GM18909 (cell line): ENCODE data around the gene PLCB2.

Experiments used
- ATAC-seq: cut with Tn5 transposase; IDR thresholded peaks from one replicate; pipeline ENCODE4 v1.9.1; 2021; ENCODE audit warnings: mild to moderate bottlenecking; ENCODE audit not compliant: unreplicated experiment, poor library complexity

PLCB2 gene

DNA sequence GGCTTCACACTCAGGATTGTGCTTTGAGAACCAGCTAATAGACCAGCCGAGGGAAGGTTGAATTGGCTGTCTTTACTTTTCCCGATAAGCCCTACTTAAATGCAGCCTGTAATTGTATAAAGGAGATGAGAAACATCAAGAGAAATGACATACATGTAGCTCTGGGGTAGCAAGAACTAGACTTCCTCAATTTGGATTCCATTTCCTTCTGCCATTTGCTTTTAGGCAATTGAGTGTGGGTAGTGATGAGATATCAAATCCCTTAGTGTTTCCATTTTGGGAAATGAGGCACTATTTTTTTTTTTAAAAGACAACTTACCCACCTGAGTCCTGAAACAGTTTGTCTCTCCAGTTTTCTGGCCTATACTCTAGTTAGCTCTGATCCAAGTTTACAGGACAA, 18.0 kb upstream of the PLCB2 start:
- ATAC-seq, result no peak

DNA sequence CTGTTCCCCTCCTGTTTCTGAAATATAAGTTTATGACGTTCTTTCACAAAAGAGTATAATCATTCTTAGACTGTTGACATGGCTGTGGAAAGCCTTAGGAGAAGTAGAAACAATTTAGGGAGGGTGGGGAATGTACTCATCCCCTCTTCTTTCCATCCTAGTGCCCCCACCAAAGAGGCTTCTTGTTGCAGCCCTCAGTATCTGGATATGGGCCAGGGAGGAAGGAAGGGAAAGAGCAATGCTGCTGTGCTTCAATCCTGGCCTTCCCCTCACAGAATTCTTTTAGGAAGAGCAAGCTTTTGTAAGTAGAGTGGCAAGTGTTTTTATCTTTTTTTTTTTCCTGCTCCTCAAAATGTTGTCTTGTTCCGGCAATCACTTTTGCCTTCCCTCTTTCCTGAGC, 17.5 kb upstream of the PLCB2 start:
- ATAC-seq, result no peak

DNA sequence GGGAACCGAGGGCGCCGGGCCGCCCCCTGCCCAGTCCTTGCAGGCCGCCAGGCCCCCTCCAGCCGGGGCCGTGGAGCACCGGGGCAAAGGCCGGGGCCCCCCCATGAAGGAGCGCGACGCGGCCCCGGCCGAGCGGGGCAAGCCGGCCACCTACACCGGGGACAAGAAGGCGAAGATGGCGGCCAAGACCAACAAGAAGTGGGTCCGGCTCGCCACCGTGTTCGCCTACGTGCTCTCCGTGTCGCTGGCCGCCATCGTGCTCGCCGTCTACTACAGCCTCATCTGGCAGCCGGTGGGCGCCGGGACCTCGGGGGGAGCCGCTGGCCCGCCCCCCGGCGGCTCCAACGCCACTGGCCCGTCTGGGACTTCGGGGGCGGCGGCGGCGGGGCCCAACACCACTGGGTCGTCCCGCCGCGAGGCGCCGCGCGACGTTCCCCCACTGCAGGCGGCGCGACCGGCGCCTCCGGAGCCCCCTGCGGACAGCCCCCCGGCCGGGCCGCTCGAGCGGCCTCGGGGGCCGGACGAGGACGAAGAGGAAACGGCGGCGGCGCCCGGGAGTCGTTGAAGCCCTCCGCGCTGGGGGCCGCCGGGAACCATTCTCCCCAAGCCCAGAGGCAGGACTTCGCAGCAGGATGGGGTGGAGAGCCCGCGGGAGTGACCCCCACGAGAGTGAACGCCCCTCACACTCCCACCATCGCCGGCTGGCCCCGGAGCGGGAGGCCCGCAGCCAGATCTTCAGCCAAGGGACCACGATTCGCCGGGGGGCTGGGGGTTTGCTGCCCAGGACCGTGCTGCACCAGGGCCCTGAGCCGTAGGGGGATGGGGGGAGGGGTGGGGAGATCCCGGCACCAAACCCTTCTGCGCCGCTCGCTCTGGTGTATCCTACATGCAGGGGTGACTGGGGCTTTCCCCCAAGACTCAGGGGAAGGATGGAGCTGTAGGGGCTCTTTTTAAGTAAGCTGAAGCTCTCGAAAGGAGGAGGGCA, 16.5 kb upstream of the PLCB2 start:
- peak; percentile 9 for ATAC-seq

DNA sequence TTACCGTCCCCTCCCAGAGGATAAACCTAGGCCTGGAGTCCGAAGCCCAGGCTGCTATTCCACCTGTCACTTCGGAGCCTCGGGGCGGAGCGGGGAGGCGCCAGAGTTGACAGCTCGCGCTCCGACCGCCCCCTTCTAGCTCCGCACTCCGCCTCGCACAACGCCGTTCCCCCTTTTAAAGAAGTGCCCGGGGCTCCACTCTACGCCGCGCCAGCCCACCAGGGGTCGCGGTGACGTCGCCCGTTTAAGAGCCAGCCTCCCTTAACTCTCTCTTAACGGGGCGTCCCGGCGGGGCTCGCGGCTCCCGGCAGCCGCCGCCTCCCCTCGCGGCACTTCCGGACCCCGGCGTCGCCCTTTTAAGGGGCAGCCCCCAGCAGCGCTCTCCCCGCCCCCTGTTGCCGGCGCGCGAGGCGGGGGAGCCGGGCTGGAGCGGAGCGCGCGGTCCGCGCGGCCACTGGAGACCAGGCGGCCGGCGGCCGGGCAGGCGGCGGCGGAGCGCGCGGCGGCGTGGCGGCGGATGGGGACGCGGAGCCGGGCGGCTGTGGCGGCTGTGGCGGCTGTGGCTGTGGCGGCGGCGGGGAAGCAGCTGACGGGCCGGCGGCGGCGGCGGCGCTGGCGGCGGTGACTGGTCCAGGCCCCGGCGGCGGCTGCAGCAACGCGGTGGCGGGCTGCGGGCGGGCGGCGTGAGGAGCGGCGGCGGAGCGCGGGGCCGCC, 15.7 kb upstream of the PLCB2 start, which contains the start of gene INAFM2:
INAFM2 (plus strand) TSS at position 454 of the 714 bp plus-strand sequence. CDS start 364 bp downstream, outside the sequence.
- ATAC-seq, result peak; percentile 89

DNA sequence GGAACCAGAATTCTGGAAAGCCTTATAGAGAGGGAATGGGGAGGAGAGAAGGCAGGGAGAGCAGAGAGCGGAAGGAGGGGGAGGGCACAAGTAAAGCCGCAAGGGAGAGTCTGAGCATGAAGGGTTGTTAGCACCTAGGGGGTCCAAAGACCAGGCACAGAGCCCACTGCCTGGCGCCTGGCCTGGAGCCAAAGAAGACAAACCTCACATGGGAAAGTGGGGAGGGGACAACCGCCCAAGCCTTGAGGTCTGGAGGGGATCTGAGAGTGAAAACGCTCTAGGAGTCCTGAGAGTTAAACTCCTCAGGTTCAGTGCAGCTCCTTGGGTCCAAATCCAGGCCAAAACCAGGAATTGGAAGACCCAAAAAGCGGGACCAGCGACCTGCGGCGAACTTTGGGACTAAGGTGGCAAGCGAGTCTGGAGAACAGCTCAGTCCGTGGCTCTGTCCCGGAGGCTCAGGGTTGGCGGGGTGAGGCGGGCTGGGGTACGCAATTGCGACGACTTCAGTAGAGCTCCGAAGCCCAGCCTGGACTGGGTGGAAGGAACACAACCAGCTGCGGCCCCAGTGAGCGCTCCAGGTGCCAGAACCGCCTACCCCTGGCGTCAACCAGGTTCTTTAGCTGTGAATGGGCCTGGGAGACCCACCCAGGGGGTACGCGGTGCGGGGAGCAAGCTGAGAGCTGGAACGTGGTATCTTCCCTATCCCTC, 14.9 kb upstream of the PLCB2 start:
- no peak for ATAC-seq

DNA sequence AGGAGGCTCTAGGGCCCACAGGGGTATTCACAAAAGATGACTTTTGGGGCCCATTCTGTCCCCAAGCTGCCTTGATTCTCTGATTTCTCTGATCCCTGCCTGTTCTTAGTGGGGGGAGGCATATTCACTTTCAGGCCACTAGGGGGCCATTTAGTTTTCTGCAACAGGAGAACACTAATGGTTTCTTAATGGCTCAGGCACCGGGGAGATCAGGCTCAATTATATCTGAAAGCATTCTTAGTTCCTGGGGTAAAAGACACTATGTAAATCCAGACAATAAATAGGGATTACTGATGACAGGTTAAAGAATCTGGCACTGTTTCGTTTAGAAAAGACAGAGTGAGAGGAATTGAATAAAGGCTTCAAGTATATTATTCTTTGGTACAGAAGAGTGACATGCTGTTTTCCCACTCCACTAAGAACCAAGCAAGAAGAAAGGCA, 13.2 kb upstream of the PLCB2 start:
- ATAC-seq, result no peak

DNA sequence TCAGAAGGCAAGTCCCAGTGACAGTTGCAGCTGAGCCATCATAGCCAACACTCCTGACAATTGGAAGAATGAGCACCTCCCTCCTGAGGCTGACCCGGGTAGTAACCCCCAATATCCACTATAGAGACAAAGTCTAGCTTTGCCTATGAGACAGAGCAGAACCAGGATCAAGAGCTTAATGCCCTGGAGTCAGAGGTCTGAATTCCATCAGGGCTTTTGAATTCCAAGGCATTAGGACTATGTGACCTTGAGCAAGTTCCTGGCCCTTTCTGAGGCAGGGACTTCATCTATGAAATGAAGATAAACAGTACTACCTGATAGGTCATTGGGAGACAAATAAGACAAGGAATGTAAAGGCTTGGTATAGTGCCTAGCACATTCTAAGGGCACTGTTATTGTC, 12.7 kb upstream of the PLCB2 start:
- ATAC-seq, result no peak

DNA sequence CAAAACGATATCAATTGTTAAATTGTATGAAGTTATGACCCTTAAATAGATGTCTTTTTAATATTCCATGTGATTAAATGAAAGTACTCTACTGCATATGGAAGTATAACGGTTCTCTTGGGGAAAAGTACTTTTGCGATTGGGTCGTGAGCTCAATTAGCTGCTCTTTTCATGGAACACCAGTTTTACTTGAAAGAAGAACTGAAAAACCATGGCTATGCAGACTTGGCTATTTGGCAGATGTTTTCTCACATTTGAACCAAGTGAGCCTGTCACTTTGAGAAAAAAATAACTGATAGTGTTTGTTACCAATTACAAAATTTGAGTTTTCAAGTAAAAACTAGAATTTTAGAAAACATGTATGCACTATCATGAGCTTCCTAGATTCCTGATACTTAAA, 9.8 kb upstream of the PLCB2 start:
- no peak for ATAC-seq

DNA sequence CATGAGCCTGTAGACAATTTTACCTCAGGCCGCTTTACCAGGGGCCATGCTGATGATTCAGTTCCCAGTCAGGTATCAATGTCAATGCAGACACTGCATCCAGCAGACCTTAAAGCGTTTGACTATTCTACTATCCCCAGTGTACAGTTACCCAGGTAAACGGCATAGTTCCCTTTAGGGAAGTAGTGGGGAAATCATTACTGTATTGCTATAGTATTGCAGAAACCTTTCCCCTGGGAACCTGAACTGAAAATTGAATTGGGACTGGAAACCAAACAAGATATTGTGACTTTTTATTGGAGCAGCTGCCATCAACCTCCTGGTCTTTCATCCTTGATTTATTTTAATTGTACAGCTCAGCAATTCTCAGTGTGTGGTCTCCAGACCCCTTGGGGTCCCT, 9.2 kb upstream of the PLCB2 start:
- no peak for ATAC-seq

DNA sequence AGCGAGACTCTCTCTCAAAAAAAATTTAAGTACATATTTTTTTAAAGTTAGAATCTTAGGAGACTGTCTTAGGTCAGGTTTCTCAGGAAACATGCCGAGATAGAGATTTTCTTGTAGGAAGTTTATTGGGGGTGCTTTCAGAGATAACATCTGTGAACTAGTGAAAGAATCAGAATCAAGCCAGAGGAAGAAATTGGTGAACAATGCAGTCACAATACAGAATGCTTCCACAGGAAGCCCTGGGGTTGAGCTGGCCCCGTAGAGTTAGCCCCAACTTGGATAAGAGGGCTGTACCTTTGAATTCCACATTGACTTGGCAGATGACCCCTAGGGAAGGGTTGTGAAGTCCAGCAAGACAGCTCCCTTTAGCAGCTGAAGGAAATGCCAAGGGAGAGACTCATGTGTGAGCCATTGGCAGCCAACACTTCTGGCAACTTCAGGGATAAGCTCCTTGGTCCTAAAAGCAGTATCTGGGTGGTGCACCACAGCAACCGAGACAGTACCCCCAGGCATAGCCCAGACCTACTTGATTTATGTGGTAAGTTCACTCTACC, 7.1 kb upstream of the PLCB2 start:
- ATAC-seq, result no peak

DNA sequence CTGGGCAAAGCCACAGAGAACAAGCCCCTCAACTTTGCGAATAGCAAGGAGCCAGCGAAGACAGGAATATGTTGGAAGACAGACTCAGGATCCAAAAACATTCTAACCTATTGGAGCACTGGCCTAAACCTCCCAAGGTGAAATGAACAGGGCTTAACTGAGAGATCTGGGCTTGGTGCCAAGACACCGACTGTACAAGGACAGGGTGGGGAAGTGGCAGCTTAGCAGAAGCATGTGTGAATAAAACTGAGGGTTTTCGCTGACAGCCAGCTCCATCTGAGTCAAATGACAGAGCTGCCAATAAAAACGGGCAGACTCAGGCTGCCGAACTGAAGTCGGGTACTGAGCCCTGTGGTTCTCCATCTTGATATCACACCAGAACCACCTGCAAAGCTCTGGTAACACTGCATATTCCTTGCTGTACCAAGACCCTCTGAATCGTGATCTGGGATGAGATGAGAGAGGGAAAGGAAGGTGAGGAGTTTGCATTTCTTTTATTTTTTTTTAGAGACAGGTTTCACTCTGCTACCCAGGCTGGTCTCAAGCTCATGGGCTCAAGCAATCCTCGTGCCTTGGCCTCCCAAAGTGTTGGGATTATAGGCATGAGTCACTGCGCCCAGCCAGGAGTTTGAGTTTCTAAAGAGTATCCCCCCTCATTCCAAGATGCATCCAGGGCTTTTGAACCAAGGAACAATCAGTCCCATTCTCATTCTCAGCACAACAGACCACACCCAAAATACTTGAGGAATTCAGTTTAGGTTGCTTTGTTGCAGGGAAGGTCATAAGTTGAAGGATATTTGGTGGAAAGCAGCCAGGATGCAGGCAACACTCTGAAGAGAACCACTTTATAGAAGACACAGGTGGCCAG, 6.0 kb upstream of the PLCB2 start:
- no peak for ATAC-seq

DNA sequence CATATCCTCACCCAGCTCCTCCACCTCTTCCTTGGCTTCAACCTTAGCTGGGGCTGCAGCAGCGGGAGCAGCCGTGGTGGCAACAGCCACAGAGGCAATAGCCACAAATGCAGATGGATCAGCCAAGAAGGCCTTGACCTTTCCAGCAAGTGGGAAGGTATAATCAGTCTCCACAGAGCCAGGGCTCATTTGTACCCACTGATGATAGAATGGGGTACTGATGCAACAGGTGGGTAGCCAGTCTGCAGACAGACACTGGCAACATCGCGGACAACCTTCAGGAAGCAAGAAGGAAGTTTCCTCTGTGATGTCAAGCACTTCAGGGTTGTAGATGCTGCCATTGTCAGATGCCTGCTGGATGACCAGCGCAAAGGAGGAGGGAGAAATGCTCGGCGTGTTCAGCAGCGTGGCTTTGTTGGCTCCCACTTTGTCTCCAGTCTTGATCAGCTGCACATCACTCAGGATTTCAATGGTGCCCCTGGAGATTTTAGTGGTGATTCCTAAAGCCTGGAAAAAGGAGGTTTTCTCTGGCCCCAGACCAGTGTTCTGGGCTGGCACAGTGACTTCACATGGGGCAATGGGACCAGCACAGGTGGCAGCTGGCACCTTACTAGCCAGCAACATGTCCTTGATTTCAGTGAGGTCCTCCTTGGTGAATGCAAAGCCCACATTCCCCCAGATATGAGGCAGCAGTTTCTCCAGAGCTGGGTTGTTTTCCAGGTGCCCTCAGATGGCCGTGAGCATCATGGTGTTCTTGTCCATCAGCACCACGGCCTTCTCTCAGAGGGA, 4.8 kb upstream of the PLCB2 start:
- ATAC-seq, result no peak

DNA sequence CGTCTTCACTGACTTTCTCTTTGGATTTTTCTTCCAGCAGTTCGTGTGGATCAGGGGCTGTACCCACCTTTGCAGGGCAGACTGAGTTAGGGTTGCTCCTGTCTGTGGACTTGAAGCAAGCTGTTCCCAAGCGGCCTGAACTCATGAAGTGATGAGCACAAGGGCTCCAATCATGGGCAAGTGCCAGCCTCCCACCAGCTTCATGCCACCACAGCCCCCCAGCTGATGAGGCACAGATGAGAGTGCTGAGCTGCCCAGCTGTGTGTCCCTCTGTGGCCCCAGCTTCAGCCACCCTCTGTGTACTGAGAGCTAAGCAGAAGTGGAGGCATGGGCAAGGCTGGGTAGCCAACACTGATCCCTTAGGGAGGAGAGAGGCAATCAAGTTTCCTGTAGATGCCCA, 3.3 kb upstream of the PLCB2 start:
- no peak for ATAC-seq

DNA sequence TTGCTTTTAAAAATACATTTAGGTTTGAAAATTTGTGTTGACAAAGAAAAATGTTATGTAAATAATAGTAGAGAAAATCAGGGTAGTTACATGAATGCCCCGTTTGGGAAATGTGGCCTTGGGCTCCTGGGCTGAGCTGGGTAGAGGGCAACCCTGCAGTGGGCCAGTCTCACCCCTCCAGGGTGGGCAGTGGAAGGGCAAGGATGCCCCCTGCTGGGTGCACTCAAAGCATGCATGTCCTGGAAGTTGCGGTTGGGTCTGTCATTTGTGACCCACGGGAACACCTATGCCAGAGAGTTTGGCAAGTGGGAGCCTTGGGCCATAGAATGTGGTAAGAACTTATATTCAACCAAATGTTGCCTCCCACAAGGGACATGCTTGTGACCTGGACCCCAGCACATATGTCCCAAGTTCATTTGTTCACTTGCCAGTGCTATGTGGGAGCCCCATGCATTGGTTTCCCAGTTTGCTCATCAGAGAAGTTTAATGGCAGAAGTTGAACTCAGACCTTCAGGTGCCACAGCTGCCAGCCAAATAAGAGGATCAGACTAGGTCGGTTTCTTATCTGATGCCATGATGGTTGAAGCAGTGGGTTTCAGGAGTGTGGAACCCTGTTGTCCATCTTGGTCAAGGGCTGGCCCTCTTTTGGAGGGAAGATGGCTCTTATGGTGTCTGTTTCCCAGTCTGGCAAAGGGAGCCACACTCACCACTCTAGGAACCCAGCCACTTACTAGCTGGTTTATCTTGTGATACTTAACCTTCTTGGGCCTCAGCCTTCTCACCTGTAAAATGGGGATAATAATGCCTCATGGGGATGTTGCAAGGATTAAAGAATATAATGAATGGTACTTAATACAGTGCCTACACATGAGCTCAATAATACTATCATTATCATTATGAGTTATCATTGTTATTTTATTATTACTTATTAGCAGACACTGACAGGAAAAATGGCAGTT, 2.5 kb upstream of the PLCB2 start:
- ATAC-seq, result no peak

DNA sequence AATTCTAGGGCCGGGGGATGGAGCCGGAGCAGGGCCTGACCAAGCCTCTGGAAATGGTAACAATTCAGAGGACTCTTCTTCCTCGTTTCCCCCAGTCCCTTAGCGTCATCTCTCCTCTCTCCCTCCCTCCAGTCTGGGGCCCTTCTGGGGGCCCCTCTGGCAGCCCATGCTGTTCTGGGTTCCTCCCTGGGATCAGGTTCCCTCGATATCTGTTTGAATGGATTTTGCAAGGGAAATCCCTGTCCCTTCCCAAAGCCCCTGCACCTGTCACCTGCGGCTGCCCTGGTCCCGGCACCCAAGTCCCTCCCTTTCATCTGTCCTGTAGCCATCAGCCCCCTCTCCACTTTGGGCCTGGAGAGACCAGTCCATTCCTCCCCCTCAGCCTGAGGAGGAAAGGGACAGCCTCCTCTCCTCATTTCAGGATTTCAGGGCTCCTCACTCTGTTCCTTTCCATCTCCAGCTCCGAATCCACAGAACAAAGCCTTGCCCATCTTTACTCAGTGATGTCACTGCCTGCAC, 1.7 kb upstream of the PLCB2 start:
- ATAC-seq, result no peak

DNA sequence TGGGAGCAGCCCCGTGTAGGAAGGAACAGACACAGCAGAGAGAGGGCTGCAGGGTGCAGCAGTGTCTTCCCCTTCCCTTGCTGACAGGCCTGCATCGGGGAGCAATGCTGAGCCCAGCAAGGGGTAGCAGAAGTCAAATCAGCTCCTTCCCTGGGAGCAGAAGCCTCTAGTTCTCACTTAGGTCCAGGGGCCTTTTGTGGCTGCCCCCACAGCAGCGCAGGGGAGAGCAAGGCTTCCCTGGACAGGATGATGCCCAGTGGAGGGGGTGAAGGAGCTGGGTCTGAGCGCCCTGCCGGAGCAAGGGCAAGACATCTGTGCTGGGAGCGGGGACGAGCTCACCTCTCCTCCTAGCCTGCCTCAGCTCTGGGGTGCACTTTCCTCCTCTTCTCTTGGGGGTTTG, 827 bp downstream of the PLCB2 start:
- no peak for ATAC-seq

DNA sequence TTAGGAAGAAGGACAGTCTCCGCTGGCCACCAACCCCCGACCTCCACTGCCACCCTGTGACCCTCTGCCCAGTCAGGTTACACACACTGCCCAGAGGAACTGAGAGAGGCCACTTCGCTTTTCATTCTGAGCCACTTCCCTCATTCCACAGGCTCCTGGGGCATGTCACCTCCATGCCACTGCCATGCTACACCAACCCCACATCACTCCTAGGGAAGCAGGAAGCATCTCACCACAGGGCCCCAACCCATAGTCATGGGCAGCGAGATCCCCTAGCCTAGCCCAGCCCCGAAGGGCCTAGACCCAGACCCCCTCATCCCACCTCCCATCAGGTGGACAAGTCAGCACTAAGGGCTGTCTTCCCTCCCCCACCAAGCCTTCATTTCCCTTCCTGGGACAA, 1.4 kb downstream of the PLCB2 start:
- no peak for ATAC-seq
